ENCODE measurements around the gene MAEA. TPM values are rescaled to one million over a fixed set of nuclear protein-coding genes. Genes with fewer than 3 reads are reported as not detected.

Gene MAEA
- total RNA-seq, 1 donor from 2014 or later, result 63.2 TPM

- H3K27me3 ChIP-seq, result no peaks in the 10 kb centered on the region
- no peak for ATAC-seq
- no peaks in the 10 kb centered on the region for H3K9me3 ChIP-seq
- DNase-seq, result no peak
- H3K36me3 ChIP-seq, result peaks cover 7% of the 10 kb centered on the region
- intact Hi-C loops (cut with DNase I), result loop anchor here (10.0 kb wide), 1 partner anchor 81 kb away; no protein-coding TSS in a partner anchor
- H3K27ac ChIP-seq, result peak overlapping the region; percentile 94
- no peak for TF ChIP-seq CTCF (IDR thresholded peaks at IDR 0.05)
- H3K4me1 ChIP-seq, result peaks cover 54% of the 10 kb centered on the region
- H3K4me3 ChIP-seq, result peak overlapping the region; percentile 97
These were observed 44.1 kb upstream of the MAEA start for GRCh38 chr4:1245481-1246051.

- ATAC-seq, result peak; percentile 21
- intact Hi-C loops (cut with DNase I), result loop anchor here (10.0 kb wide), 1 partner anchor 81 kb away; no protein-coding TSS in a partner anchor
- no peaks in the 10 kb centered on the region for H3K36me3 ChIP-seq
- H3K4me3 ChIP-seq, result peak overlapping the region; percentile 97
- no peak for TF ChIP-seq CTCF (IDR thresholded peaks at IDR 0.05)
- peak; percentile 79 for DNase-seq
- H3K27ac ChIP-seq, result peak overlapping the region; percentile 94
- peaks cover 58% of the 10 kb centered on the region for H3K4me1 ChIP-seq
- H3K27me3 ChIP-seq, result no peaks in the 10 kb centered on the region
- H3K9me3 ChIP-seq, result no peaks in the 10 kb centered on the region
These were observed 43.4 kb upstream of the MAEA start for GRCh38 chr4:1246111-1246881.

GRCh38 chr4:1246901-1247863 is 42.5 kb upstream of the MAEA start:
- Histone ChIP-seq H3K4me3 (peak overlapping the region; percentile 97), H3K27ac (peak overlapping the region; percentile 94), H3K4me1 (peaks cover 63% of the 10 kb centered on the region), H3K27me3 (no peaks in the 10 kb centered on the region), H3K9me3 (no peaks in the 10 kb centered on the region), H3K36me3 (no peaks in the 10 kb centered on the region)
- intact Hi-C loops (cut with DNase I), result loop anchor here (10.0 kb wide), 1 partner anchor 82 kb away; no protein-coding TSS in a partner anchor
- no peak for ATAC-seq
- no peak for TF ChIP-seq CTCF (IDR thresholded peaks at IDR 0.05)
- peak; percentile 70 for DNase-seq

GRCh38 chr4:1247864-1248244 is 41.8 kb upstream of the MAEA start:
- no peak for TF ChIP-seq CTCF (IDR thresholded peaks at IDR 0.05)
- peak overlapping the region; percentile 94 for H3K27ac ChIP-seq
- ATAC-seq (peak; percentile 34), DNase-seq (no peak)
- no peaks in the 10 kb centered on the region for H3K9me3 ChIP-seq
- peaks cover 67% of the 10 kb centered on the region for H3K4me1 ChIP-seq
- intact Hi-C loops (cut with DNase I), result loop anchor here (10.0 kb wide), 1 partner anchor 83 kb away; no protein-coding TSS in a partner anchor
- no peaks in the 10 kb centered on the region for H3K27me3 ChIP-seq
- H3K4me3 ChIP-seq, result peak overlapping the region; percentile 97
- H3K36me3 ChIP-seq, result no peaks in the 10 kb centered on the region

Measured in upper lobe of right lung (tissue), 1 donor.